GM19238 (cell line): Measurements from ENCODE around the gene IDH3A.

Experiments used
- DNase-seq: peaks from one replicate; pipeline ENCODE4 v3.0.0; 2011; ENCODE audit warnings: low spot score; ENCODE audit not compliant: insufficient read length

Gene IDH3A

GRCh38 chr15:78201281-78202190, 52.4 kb downstream of the IDH3A start:
- no peak for DNase-seq

- DNase-seq, result no peak
Observed at GRCh38 chr15:78203346-78204225, 54.4 kb downstream of the IDH3A start.

- no peak for DNase-seq
Observed at GRCh38 chr15:78204351-78205309, 55.5 kb downstream of the IDH3A start.

GRCh38 chr15:78205337-78205736, 56.2 kb downstream of the IDH3A start:
- no peak for DNase-seq

- no peak for DNase-seq
Observed at GRCh38 chr15:78205856-78206255, 56.7 kb downstream of the IDH3A start.

- DNase-seq, result no peak
Observed at GRCh38 chr15:78206326-78207109, 57.4 kb downstream of the IDH3A start.

- no peak for DNase-seq
Observed at GRCh38 chr15:78207110-78207458, 57.9 kb downstream of the IDH3A start.

GRCh38 chr15:78207641-78208340, 58.6 kb downstream of the IDH3A start:
- no peak for DNase-seq

GRCh38 chr15:78208341-78208844, 59.2 kb downstream of the IDH3A start:
- no peak for DNase-seq

GRCh38 chr15:78208887-78209645, 59.9 kb downstream of the IDH3A start:
- no peak for DNase-seq

- DNase-seq, result no peak
Observed at GRCh38 chr15:78209646-78210348, 60.6 kb downstream of the IDH3A start.

- DNase-seq, result no peak
Observed at GRCh38 chr15:78210349-78210717, 61.2 kb downstream of the IDH3A start.

- DNase-seq, result no peak
Observed at GRCh38 chr15:78211189-78211921, 62.2 kb downstream of the IDH3A start.

- no peak for DNase-seq
Observed at GRCh38 chr15:78212008-78212407, 62.8 kb downstream of the IDH3A start.

GRCh38 chr15:78212546-78213424, 63.6 kb downstream of the IDH3A start:
- no peak for DNase-seq

GRCh38 chr15:78213425-78213750, 64.2 kb downstream of the IDH3A start:
- no peak for DNase-seq

- DNase-seq, result no peak
Observed at GRCh38 chr15:78213956-78214355, 64.8 kb downstream of the IDH3A start.
